Astrocyte of the spinal cord (primary cell): ENCODE results near the gene CYP4F22.
"Not testable (repeated sequence)": the region's sequence is repeated elsewhere in the genome, so short reads cannot be mapped to it uniquely, and the experiment has no call there.

ENCODE experiments used
- DNase-seq: peaks from one replicate; pipeline ENCODE4 v3.0.0; 2011; ENCODE audit warnings: low read depth, low spot score
- H3K4me3 ChIP-seq: 2 replicates; pipeline ENCODE4 v1.5.1; 2011; ENCODE audit warnings: low read depth, mild to moderate bottlenecking, low read length, moderate library complexity
- CTCF ChIP-seq: IDR thresholded peaks from 2 replicates; pipeline ENCODE4 v1.5.1; 2012; ENCODE audit warnings: low read depth, mild to moderate bottlenecking, low read length, inconsistent platforms
- in situ Hi-C: cut with HindIII; loops from 2 replicates; pipeline ENCODE4 v1.10.0; 2017; ENCODE audit warnings: low sequenced_read_pairs

CYP4F22 gene

GRCh38 chr19:15476325-15476724 lies 32.0 kb upstream of the CYP4F22 start:
- no peak overlapping the region for H3K4me3 ChIP-seq
- no peak for DNase-seq
- TF ChIP-seq CTCF, result no peak
- in situ Hi-C loops, result no loop called here

GRCh38 chr19:15479391-15480345 lies 28.7 kb upstream of the CYP4F22 start, which contains the start of gene PGLYRP2:
Gene PGLYRP2, minus strand, starts transcription at chr19:15479501. Its CDS starts 130 bp downstream, at chr19:15479371.
- no peak for TF ChIP-seq CTCF
- in situ Hi-C loops, result no loop called here
- H3K4me3 ChIP-seq, result no peak within 1 kb of the TSS
- no peak for DNase-seq

- in situ Hi-C loops, H3K4me3 ChIP-seq, DNase-seq: not testable (repeated sequence)
Measured at GRCh38 chr19:15480996-15481395, 27.3 kb upstream of the CYP4F22 start.

- DNase-seq, H3K4me3 ChIP-seq, in situ Hi-C loops: not testable (repeated sequence)
Measured at GRCh38 chr19:15485768-15486167, 22.6 kb upstream of the CYP4F22 start.

GRCh38 chr19:15487038-15487437 lies 21.3 kb upstream of the CYP4F22 start:
- no peak for TF ChIP-seq CTCF
- in situ Hi-C loops, result no loop called here
- H3K4me3 ChIP-seq, result no peak overlapping the region
- DNase-seq, result no peak

GRCh38 chr19:15488489-15489226 lies 19.7 kb upstream of the CYP4F22 start:
- no peak overlapping the region for H3K4me3 ChIP-seq
- no peak for TF ChIP-seq CTCF
- in situ Hi-C loops, result no loop called here
- DNase-seq, result no peak

- no peak for TF ChIP-seq CTCF
- no peak for DNase-seq
- in situ Hi-C loops, result no loop called here
- H3K4me3 ChIP-seq, result no peak overlapping the region
Measured at GRCh38 chr19:15495151-15495550, 13.2 kb upstream of the CYP4F22 start.
